Measurements from ENCODE around the gene AEBP2. TPM values are rescaled to one million over a fixed set of nuclear protein-coding genes. Genes with fewer than 3 reads are reported as not detected.

Gene AEBP2
- total RNA-seq, 3 donors from 2014 or later (not counting 1 experiment from before 2014, with no cell fraction given): 57.1 to 79.5 (median 61.8) TPM

GRCh38 chr12:19518209-19518608 is 78.9 kb downstream of the AEBP2 start:
- Mint-ChIP-seq H3K27me3 (ENCODE audit: low read depth in 2 of 2) (no peaks in the 10 kb centered on the region), H3K4me3 (no peak overlapping the region), H3K27ac (no peak overlapping the region), H3K4me1 (peaks cover 0 to 7% of the 10 kb centered on the region in 2 donors), H3K36me3 (no peaks in the 10 kb centered on the region), H3K9me3 (no peaks in the 10 kb centered on the region)
- H3K27ac ChIP-seq (ENCODE audit: low read length): no peak overlapping the region
- DNase-seq (no peak), ATAC-seq (no peak)
- no peaks in the 10 kb centered on the region for H3K4me1 ChIP-seq (ENCODE audit: control insufficient read depth, insufficient read depth, low read length)
- no CpG with 5 or more reads among the region's 1 CpG for WGBS (ENCODE audit: insufficient coverage)
- no peak for TF ChIP-seq CTCF (IDR thresholded peaks at IDR 0.05)
- no peaks in the 10 kb centered on the region for H3K27me3 ChIP-seq (ENCODE audit: control insufficient read depth, insufficient read depth, low read length)
- H3K9me3 ChIP-seq (ENCODE audit: control insufficient read depth, insufficient read depth, low read length): no peaks in the 10 kb centered on the region
- H3K36me3 ChIP-seq (ENCODE audit: control insufficient read depth, insufficient read depth, low read length): peaks cover 37% of the 10 kb centered on the region
- intact Hi-C loops (cut with micrococcal nuclease): no loop called here
- H3K4me3 ChIP-seq (ENCODE audit: low read length): no peak overlapping the region

GRCh38 chr12:19520646-19521415 is 81.5 kb downstream of the AEBP2 start:
- Histone ChIP-seq H3K4me1 (ENCODE audit: control insufficient read depth, insufficient read depth, low read length) (no peaks in the 10 kb centered on the region), H3K27ac (ENCODE audit: low read length) (no peak overlapping the region), H3K27me3 (ENCODE audit: control insufficient read depth, insufficient read depth, low read length) (no peaks in the 10 kb centered on the region), H3K9me3 (ENCODE audit: control insufficient read depth, insufficient read depth, low read length) (no peaks in the 10 kb centered on the region), H3K4me3 (ENCODE audit: low read length) (no peak overlapping the region), H3K36me3 (ENCODE audit: control insufficient read depth, insufficient read depth, low read length) (peaks cover 21% of the 10 kb centered on the region)
- no peak for TF ChIP-seq CTCF (IDR thresholded peaks at IDR 0.05)
- Mint-ChIP-seq H3K4me3 (no peak overlapping the region), H3K27ac (peak overlapping the region in 1 of 2 donors; percentile 14), H3K4me1 (peaks cover 6 to 7% of the 10 kb centered on the region in 2 donors), H3K27me3 (ENCODE audit: low read depth in 2 of 2) (no peaks in the 10 kb centered on the region), H3K36me3 (no peaks in the 10 kb centered on the region), H3K9me3 (no peaks in the 10 kb centered on the region)
- 100% methylated on average over 3 of the region's 5 CpGs for WGBS (ENCODE audit: insufficient coverage)
- DNase-seq: no peak
- no peak for ATAC-seq
- intact Hi-C loops (cut with micrococcal nuclease): no loop called here

- Histone ChIP-seq H3K27ac (ENCODE audit: low read length) (no peak overlapping the region), H3K4me1 (ENCODE audit: control insufficient read depth, insufficient read depth, low read length) (peaks cover 4% of the 10 kb centered on the region), H3K4me3 (ENCODE audit: low read length) (no peak overlapping the region), H3K36me3 (ENCODE audit: control insufficient read depth, insufficient read depth, low read length) (peaks cover 7% of the 10 kb centered on the region), H3K9me3 (ENCODE audit: control insufficient read depth, insufficient read depth, low read length) (no peaks in the 10 kb centered on the region), H3K27me3 (ENCODE audit: control insufficient read depth, insufficient read depth, low read length) (no peaks in the 10 kb centered on the region)
- Mint-ChIP-seq H3K4me3 (no peak overlapping the region), H3K9me3 (no peaks in the 10 kb centered on the region), H3K36me3 (no peaks in the 10 kb centered on the region), H3K27me3 (ENCODE audit: low read depth in 2 of 2) (no peaks in the 10 kb centered on the region), H3K27ac (no peak overlapping the region), H3K4me1 (peaks cover 26 to 35% of the 10 kb centered on the region in 2 donors)
- TF ChIP-seq CTCF (IDR thresholded peaks at IDR 0.05): no peak
- no peak for DNase-seq
- ATAC-seq: no peak
- WGBS (ENCODE audit: insufficient coverage): 98% methylated on average over 6 of the region's 7 CpGs
- intact Hi-C loops (cut with micrococcal nuclease): loop anchor here (5.0 kb wide), 1 partner anchor 177 kb away; no protein-coding TSS in a partner anchor
Observed at GRCh38 chr12:19525274-19525673, 86.0 kb downstream of the AEBP2 start.

All from natural killer cell (primary cell).